ENCODE results near the gene ALPK3. TPM values are rescaled to one million over a fixed set of nuclear protein-coding genes. Genes with fewer than 3 reads are reported as not detected.

Gene ALPK3
- total and polyA plus RNA-seq, 2 donors (not counting 3 experiments of a cell fraction or from before 2014, with no cell fraction given): 18.4 to 36.2 TPM

GRCh38 chr15:84797801-84798200 is 19.4 kb upstream of the ALPK3 start:
- dilution Hi-C loops (cut with MboI; ENCODE audit: extremely low pct_ligation_motif_present, low sequenced_read_pairs): no loop called here
- Histone ChIP-seq H3K4me2 (ENCODE audit: insufficient read depth, low read length) (no peak overlapping the region), H4K20me1 (replicated peaks; ENCODE audit: control insufficient read depth, extremely low read depth, insufficient read depth, low read length) (no peaks in the 10 kb centered on the region), H3K9me1 (replicated peaks; ENCODE audit: control insufficient read depth, extremely low read depth, insufficient read depth, low read length) (no peaks in the 10 kb centered on the region), H3K27ac (ENCODE audit: insufficient read depth, low read depth, low read length) (no peak overlapping the region), H3K79me2 (ENCODE audit: control insufficient read depth, insufficient read depth, low read length) (peaks cover 2% of the 10 kb centered on the region), H3K27me3 (ENCODE audit: control insufficient read depth in 2 of 2, insufficient read depth in 2 of 2, low read length in 2 of 2) (no peaks in the 10 kb centered on the region), H3K4me1 (ENCODE audit: control insufficient read depth, extremely low read depth, insufficient read depth, low read length) (no peaks in the 10 kb centered on the region), H3K4me3 (replicated peaks in 1 of 3; ENCODE audit: insufficient read depth in 1 of 3, low read depth in 1 of 3, low read length in 3 of 3) (no peak overlapping the region), H3K36me3 (ENCODE audit: control insufficient read depth in 2 of 2, extremely low read depth in 1 of 2, insufficient read depth in 2 of 2, low read length in 2 of 2) (peaks cover 19 to 34% of the 10 kb centered on the region in 2 experiments), H2AFZ (ENCODE audit: low read depth, low read length) (no peak overlapping the region), H3K9ac (replicated peaks; ENCODE audit: extremely low read depth, insufficient read depth, low read length) (no peak overlapping the region), H3K9me3 (replicated peaks; ENCODE audit: control insufficient read depth, insufficient read depth, low read length) (no peaks in the 10 kb centered on the region)
- BruUV-seq (replicated peaks): no TSS peak
- DNase-seq (ENCODE audit: low read depth, low spot score): no peak
- no peak for FAIRE-seq
- TF ChIP-seq POLR2AphosphoS5 (IDR thresholded peaks at IDR 0.05; ENCODE audit: insufficient read depth, low read depth, low read length) (no peak), JUN (IDR thresholded peaks at IDR 0.05; ENCODE audit: borderline replicate concordance, insufficient read depth, insufficient read length, low read depth) (no peak), POLR2A (IDR thresholded peaks at IDR 0.05; ENCODE audit: low read depth, low read length) (no peak)
- TF ChIP-seq, protein P1, sequence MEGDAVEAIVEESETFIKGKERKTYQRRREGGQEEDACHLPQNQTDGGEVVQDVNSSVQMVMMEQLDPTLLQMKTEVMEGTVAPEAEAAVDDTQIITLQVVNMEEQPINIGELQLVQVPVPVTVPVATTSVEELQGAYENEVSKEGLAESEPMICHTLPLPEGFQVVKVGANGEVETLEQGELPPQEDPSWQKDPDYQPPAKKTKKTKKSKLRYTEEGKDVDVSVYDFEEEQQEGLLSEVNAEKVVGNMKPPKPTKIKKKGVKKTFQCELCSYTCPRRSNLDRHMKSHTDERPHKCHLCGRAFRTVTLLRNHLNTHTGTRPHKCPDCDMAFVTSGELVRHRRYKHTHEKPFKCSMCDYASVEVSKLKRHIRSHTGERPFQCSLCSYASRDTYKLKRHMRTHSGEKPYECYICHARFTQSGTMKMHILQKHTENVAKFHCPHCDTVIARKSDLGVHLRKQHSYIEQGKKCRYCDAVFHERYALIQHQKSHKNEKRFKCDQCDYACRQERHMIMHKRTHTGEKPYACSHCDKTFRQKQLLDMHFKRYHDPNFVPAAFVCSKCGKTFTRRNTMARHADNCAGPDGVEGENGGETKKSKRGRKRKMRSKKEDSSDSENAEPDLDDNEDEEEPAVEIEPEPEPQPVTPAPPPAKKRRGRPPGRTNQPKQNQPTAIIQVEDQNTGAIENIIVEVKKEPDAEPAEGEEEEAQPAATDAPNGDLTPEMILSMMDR (IDR thresholded peaks at IDR 0.05; ENCODE audit: extremely low read depth in 1 of 2, insufficient read depth in 1 of 2, low read depth in 1 of 2, low read length in 2 of 2): no peak
- intact Hi-C loops (cut with micrococcal nuclease): no loop called here
- ChIA-PET CTCF (no interaction called here), POLR2A (no interaction called here)

DNA sequence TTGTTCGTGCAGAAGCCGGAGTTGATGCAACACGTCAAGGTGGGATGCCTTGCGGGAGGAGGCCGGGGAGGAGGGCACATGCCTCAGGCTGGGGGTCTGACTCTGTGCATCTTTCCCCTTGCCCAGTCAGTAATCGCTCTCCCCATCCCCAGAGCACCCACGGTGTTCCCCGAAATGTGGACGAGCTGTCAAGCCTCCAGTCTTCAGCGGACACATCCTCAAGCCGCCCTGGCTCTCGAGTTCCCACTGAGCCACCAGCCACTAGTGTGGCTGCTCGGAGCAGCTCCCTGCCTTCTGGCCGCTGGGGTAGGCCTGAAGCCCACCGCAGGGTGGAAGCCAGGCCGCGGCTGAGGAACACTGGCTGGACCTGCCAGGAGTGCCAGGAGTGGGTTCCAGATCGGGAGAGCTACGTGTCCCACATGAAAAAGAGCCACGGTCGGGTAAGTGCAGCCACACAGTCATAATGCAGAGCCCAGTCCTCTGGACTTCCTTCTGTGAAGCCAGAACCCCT is 18.7 kb upstream of the ALPK3 start:
- intact Hi-C loops (cut with micrococcal nuclease) (no loop called here), dilution Hi-C loops (cut with MboI; ENCODE audit: extremely low pct_ligation_motif_present, low sequenced_read_pairs) (no loop called here)
- peaks cover 2% of the 10 kb centered on the region for H3K79me2 ChIP-seq (ENCODE audit: control insufficient read depth, insufficient read depth, low read length)
- H3K4me2 ChIP-seq (ENCODE audit: insufficient read depth, low read length): no peak overlapping the region
- TF ChIP-seq MYC (IDR thresholded peaks at IDR 0.05; ENCODE audit: low read depth, low read length) (no peak), JUN (IDR thresholded peaks at IDR 0.05; ENCODE audit: borderline replicate concordance, insufficient read depth, insufficient read length, low read depth) (no peak), FOS (IDR thresholded peaks at IDR 0.05; ENCODE audit: borderline replicate concordance, insufficient read depth, low read length) (no peak), POLR2AphosphoS5 (IDR thresholded peaks at IDR 0.05; ENCODE audit: insufficient read depth, low read depth, low read length) (no peak), MAX (IDR thresholded peaks at IDR 0.05; ENCODE audit: insufficient read depth, insufficient read length) (no peak), EZH2 (IDR thresholded peaks at IDR 0.05; ENCODE audit: borderline replicate concordance, low read depth, low read length, severe bottlenecking) (no peak), GATA2 (IDR thresholded peaks at IDR 0.05; ENCODE audit: insufficient read depth, insufficient read length, low read depth, low read length) (no peak), POLR2A (IDR thresholded peaks at IDR 0.05; ENCODE audit: low read depth, low read length) (no peak)
- TF ChIP-seq, protein P1 (IDR thresholded peaks at IDR 0.05; ENCODE audit: extremely low read depth in 1 of 2, insufficient read depth in 1 of 2, low read depth in 1 of 2, low read length in 2 of 2): no peak
- H3K9me1 ChIP-seq (replicated peaks; ENCODE audit: control insufficient read depth, extremely low read depth, insufficient read depth, low read length): no peaks in the 10 kb centered on the region
- CTCF ChIA-PET: no interaction called here
- FAIRE-seq: no peak
- no TSS peak for BruUV-seq (replicated peaks)
- no peak for DNase-seq (ENCODE audit: low read depth, low spot score)
- no peaks in the 10 kb centered on the region for H3K9me3 ChIP-seq (replicated peaks; ENCODE audit: control insufficient read depth, insufficient read depth, low read length)
- peaks cover 19 to 34% of the 10 kb centered on the region in 2 experiments for H3K36me3 ChIP-seq (ENCODE audit: control insufficient read depth in 2 of 2, extremely low read depth in 1 of 2, insufficient read depth in 2 of 2, low read length in 2 of 2)
- no peak overlapping the region for H2AFZ ChIP-seq (ENCODE audit: low read depth, low read length)
- H3K4me3 ChIP-seq (replicated peaks in 1 of 3; ENCODE audit: insufficient read depth in 1 of 3, low read depth in 1 of 3, low read length in 3 of 3): no peak overlapping the region
- H3K27me3 ChIP-seq (ENCODE audit: control insufficient read depth in 2 of 2, insufficient read depth in 2 of 2, low read length in 2 of 2): no peaks in the 10 kb centered on the region
- H3K4me1 ChIP-seq (ENCODE audit: control insufficient read depth, extremely low read depth, insufficient read depth, low read length): no peaks in the 10 kb centered on the region
- no peak overlapping the region for H3K9ac ChIP-seq (replicated peaks; ENCODE audit: extremely low read depth, insufficient read depth, low read length)
- no peaks in the 10 kb centered on the region for H4K20me1 ChIP-seq (replicated peaks; ENCODE audit: control insufficient read depth, extremely low read depth, insufficient read depth, low read length)
- no peak overlapping the region for H3K27ac ChIP-seq (ENCODE audit: insufficient read depth, low read depth, low read length)
- POLR2A ChIA-PET: no interaction called here

Measured in endothelial cell of umbilical vein (primary cell).